ENCODE measurements around the gene MYO5A. TPM values are rescaled to one million over a fixed set of nuclear protein-coding genes. Genes with fewer than 3 reads are reported as not detected.

Gene MYO5A
- total RNA-seq, 4 donors from 2014 or later = 22.0 to 37.4 (median 33.2) TPM

- 95% methylated on average over 5 of the region's 5 CpGs for WGBS
- DNase-seq (ENCODE audit: extremely low spot score) = no peak
- Histone ChIP-seq H3K36me3 (peaks cover 13 to 67% (median 29%) of the 10 kb centered on the region in 4 donors), H3K9me3 (no peaks in the 10 kb centered on the region), H3K27ac (replicated peaks in 1 of 4) (no peak overlapping the region), H3K4me1 (peaks cover 0 to 4% (median 0%) of the 10 kb centered on the region in 4 donors), H3K4me3 (no peak overlapping the region), H3K27me3 (no peaks in the 10 kb centered on the region)
- intact Hi-C loops (cut with DNase I) = no loop called here
- no peak for TF ChIP-seq CTCF (IDR thresholded peaks at IDR 0.05)
- no peak for TF ChIP-seq POLR2AphosphoS5 (IDR thresholded peaks at IDR 0.05)
- no peak for TF ChIP-seq POLR2A (IDR thresholded peaks at IDR 0.05; ENCODE audit: low read depth)
- no peak for TF ChIP-seq EP300 (IDR thresholded peaks at IDR 0.05)
Observed at GRCh38 chr15:52357949-52358348, 170.7 kb downstream of the MYO5A start.

DNA sequence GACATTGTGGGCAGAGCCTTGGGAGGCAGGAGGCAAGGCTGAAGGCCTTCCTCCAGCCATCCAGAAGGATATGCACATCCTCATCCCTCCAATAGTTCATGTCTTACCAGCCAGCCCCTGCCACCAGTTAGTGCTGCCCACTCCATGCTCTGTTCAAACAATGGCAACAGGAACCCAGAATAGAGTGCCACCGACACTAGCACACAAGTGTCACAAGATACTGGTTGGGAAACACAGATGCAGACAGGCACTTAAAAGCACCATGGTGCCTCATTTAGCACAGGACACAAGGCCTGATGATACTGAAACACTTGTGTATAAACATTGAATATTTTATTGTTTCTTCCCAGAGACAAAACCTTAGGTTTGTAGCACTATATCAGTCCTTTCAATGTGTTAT lies 176.6 kb downstream of the MYO5A start:
- Histone ChIP-seq H3K27ac (replicated peaks in 1 of 4) (no peak overlapping the region), H3K36me3 (peaks cover 13 to 59% (median 35%) of the 10 kb centered on the region in 4 donors), H3K27me3 (no peaks in the 10 kb centered on the region), H3K4me1 (no peaks in the 10 kb centered on the region), H3K4me3 (no peak overlapping the region), H3K9me3 (no peaks in the 10 kb centered on the region)
- no peak for DNase-seq (ENCODE audit: extremely low spot score)
- WGBS = 100% methylated on average over 1 of the region's 1 CpG
- intact Hi-C loops (cut with DNase I) = no loop called here
- no peak for TF ChIP-seq EP300 (IDR thresholded peaks at IDR 0.05)
- TF ChIP-seq POLR2AphosphoS5 (IDR thresholded peaks at IDR 0.05) = no peak
- no peak for TF ChIP-seq CTCF (IDR thresholded peaks at IDR 0.05)
- no peak for TF ChIP-seq POLR2A (IDR thresholded peaks at IDR 0.05; ENCODE audit: low read depth)

- no peak overlapping the region for H3K27ac ChIP-seq (replicated peaks in 1 of 4)
- H3K4me3 ChIP-seq = no peak overlapping the region
- DNase-seq (ENCODE audit: extremely low spot score) = no peak
- TF ChIP-seq POLR2A (IDR thresholded peaks at IDR 0.05; ENCODE audit: low read depth) (no peak), EP300 (IDR thresholded peaks at IDR 0.05) (no peak), CTCF (IDR thresholded peaks at IDR 0.05) (no peak), POLR2AphosphoS5 (IDR thresholded peaks at IDR 0.05) (no peak)
- 93% methylated on average over 9 of the region's 9 CpGs for WGBS
- intact Hi-C loops (cut with DNase I) = no loop called here
- no peaks in the 10 kb centered on the region for H3K9me3 ChIP-seq
- H3K36me3 ChIP-seq = peaks cover 13 to 61% (median 35%) of the 10 kb centered on the region in 4 donors
- H3K27me3 ChIP-seq = no peaks in the 10 kb centered on the region
- H3K4me1 ChIP-seq = no peaks in the 10 kb centered on the region
Observed at GRCh38 chr15:52351206-52351908, 177.3 kb downstream of the MYO5A start.

DNA sequence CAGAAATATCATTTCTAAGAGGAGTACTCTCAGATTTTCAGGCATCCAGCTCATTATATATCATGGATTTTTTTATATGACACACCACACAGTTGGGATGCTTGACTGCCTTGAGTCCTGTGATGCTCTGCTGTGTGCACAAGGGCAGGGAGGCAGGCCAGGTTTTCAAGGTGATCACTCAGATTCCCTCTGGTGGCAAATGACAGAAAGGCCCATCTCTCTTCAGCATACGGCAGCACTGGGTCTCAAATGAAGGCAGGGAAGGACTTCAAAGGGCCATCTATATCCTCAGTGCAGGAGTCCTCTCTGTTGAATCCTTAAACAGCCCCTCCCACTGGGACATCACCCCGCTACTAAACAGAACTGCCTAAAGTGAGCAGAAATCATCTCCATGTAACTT lies 178.3 kb downstream of the MYO5A start:
- no peaks in the 10 kb centered on the region for H3K9me3 ChIP-seq
- intact Hi-C loops (cut with DNase I) = no loop called here
- no peak overlapping the region for H3K27ac ChIP-seq (replicated peaks in 1 of 4)
- no peaks in the 10 kb centered on the region for H3K27me3 ChIP-seq
- 93% methylated on average over 1 of the region's 2 CpGs for WGBS
- no peak overlapping the region for H3K4me3 ChIP-seq
- TF ChIP-seq POLR2A (IDR thresholded peaks at IDR 0.05; ENCODE audit: low read depth) = no peak
- no peak for TF ChIP-seq POLR2AphosphoS5 (IDR thresholded peaks at IDR 0.05)
- TF ChIP-seq CTCF (IDR thresholded peaks at IDR 0.05) = no peak
- no peak for TF ChIP-seq EP300 (IDR thresholded peaks at IDR 0.05)
- H3K36me3 ChIP-seq = peaks cover 13 to 70% (median 39%) of the 10 kb centered on the region in 4 donors
- DNase-seq (ENCODE audit: extremely low spot score) = no peak
- no peaks in the 10 kb centered on the region for H3K4me1 ChIP-seq
